GM23338 (cell line): ENCODE results near the gene CLSTN2. TPM values are rescaled to one million over a fixed set of nuclear protein-coding genes. Genes with fewer than 3 reads are reported as not detected.

Experiments
- ATAC-seq: fragments of 200-7000 bp; cut with Tn5 transposase; 3 replicates; pipeline ENCODE4 v1.9.1; 2020
- DNase-seq: peaks from one replicate; pipeline ENCODE4 v3.0.0-alpha.2; 2015; ENCODE audit warnings: low spot score
- H2AFZ ChIP-seq: fragments of 200-600 bp; sonication (generic); 2 replicates; pipeline ENCODE4 v1.8.0; 2016; ENCODE audit warnings: antibody characterized with exemption, mild to moderate bottlenecking, moderate library complexity
- H3F3A ChIP-seq: fragments of 200-600 bp; sonication (generic); replicated peaks from 2 replicates; pipeline ENCODE4 v1.8.0; 2017; ENCODE audit warnings: antibody characterized with exemption, mixed run types, low read depth
- H3K27ac ChIP-seq: fragments of 200-600 bp; sonication (generic); 2 replicates; pipeline ENCODE4 v1.6.1; 2016; ENCODE audit warnings: low read depth
- H3K27me3 ChIP-seq: fragments of 200-600 bp; sonication (generic); 2 replicates; pipeline ENCODE4 v1.8.0; 2016; ENCODE audit warnings: mild to moderate bottlenecking, mixed run types, moderate library complexity; ENCODE audit not compliant: insufficient read depth
- H3K36me3 ChIP-seq: fragments of 200-600 bp; sonication (generic); 2 replicates; pipeline ENCODE4 v1.8.0; 2016; ENCODE audit warnings: mild to moderate bottlenecking; ENCODE audit not compliant: insufficient read depth
- H3K4me1 ChIP-seq: fragments of 200-600 bp; sonication (generic); 2 replicates; pipeline ENCODE4 v1.8.0; 2016; ENCODE audit warnings: mild to moderate bottlenecking, moderate library complexity; ENCODE audit not compliant: insufficient read depth
- H3K4me2 ChIP-seq: fragments of 200-600 bp; sonication (generic); 2 replicates; pipeline ENCODE4 v1.7.1; 2017; ENCODE audit warnings: mixed run types
- H3K4me3 ChIP-seq: fragments of 200-600 bp; sonication (generic); 2 replicates; pipeline ENCODE4 v1.6.1; 2016; ENCODE audit warnings: mixed run types
- H3K79me2 ChIP-seq: fragments of 200-600 bp; sonication (generic); replicated peaks from 2 replicates; pipeline ENCODE4 v1.8.0; 2017; ENCODE audit warnings: mild to moderate bottlenecking; ENCODE audit not compliant: insufficient read depth
- H3K9me2 ChIP-seq: fragments of 200-600 bp; sonication (generic); 2 replicates; pipeline ENCODE4 v1.8.0; 2017; ENCODE audit not compliant: insufficient read depth
- H4K20me1 ChIP-seq: fragments of 200-600 bp; sonication (generic); replicated peaks from 2 replicates; pipeline ENCODE4 v1.8.0; 2017; ENCODE audit warnings: mild to moderate bottlenecking; ENCODE audit not compliant: insufficient read depth
- H3K27ac Mint-ChIP-seq: 2 replicates; pipeline ENCODE4 v1.8.0; 2020; ENCODE audit warnings: inconsistent platforms, mild to moderate bottlenecking, moderate library complexity, mixed read lengths
- H3K27me3 Mint-ChIP-seq: 3 replicates; pipeline ENCODE4 v1.8.0; 2022; ENCODE audit warnings: low read depth, mild to moderate bottlenecking, moderate library complexity, mixed read lengths, inconsistent platforms; ENCODE audit not compliant: insufficient read depth, poor library complexity
- H3K36me3 Mint-ChIP-seq: 3 replicates; pipeline ENCODE4 v1.8.0; 2021; ENCODE audit warnings: low read depth, mild to moderate bottlenecking, inconsistent platforms, moderate library complexity, mixed read lengths
- H3K4me1 Mint-ChIP-seq: 3 replicates; pipeline ENCODE4 v1.8.0; 2020; ENCODE audit warnings: mild to moderate bottlenecking, inconsistent platforms, mixed read lengths
- H3K4me3 Mint-ChIP-seq: 3 replicates; pipeline ENCODE4 v1.8.0; 2021; ENCODE audit warnings: moderate library complexity, mild to moderate bottlenecking, inconsistent platforms, mixed read lengths
- H3K9me3 Mint-ChIP-seq: 3 replicates; pipeline ENCODE4 v1.8.0; 2020; ENCODE audit warnings: moderate library complexity, mild to moderate bottlenecking, inconsistent platforms, mixed read lengths
- CREB1 ChIP-seq: fragments of 250-450 bp; sonication (Bioruptor Pico); IDR thresholded peaks from 2 replicates; pipeline ENCODE4 v1.5.0; 2020; ENCODE audit warnings: low read depth, mild to moderate bottlenecking, moderate library complexity
- EZH2 ChIP-seq: fragments of 200-600 bp; sonication (generic); IDR thresholded peaks from one replicate; pipeline ENCODE4 v1.8.0; 2017; ENCODE audit warnings: antibody characterized with exemption, mild to moderate bottlenecking, low read depth; ENCODE audit not compliant: unreplicated experiment
- EZH2phosphoT487 ChIP-seq: fragments of 200-600 bp; sonication (generic); IDR thresholded peaks from one replicate; pipeline ENCODE4 v1.8.1; 2018; ENCODE audit warnings: antibody characterized with exemption; ENCODE audit not compliant: unreplicated experiment
- JUNB ChIP-seq: IDR thresholded peaks from one replicate; pipeline ENCODE4 v1.6.1; 2016; ENCODE audit warnings: antibody characterized with exemption; ENCODE audit not compliant: unreplicated experiment
- NANOG ChIP-seq: IDR thresholded peaks from 2 replicates; pipeline ENCODE4 v1.6.1; 2016; ENCODE audit warnings: antibody characterized with exemption, borderline replicate concordance
- POLR2AphosphoS5 ChIP-seq: IDR thresholded peaks from 2 replicates; pipeline ENCODE4 v1.6.1; 2016; ENCODE audit warnings: antibody characterized with exemption, low read depth
- STAT1 ChIP-seq: IDR thresholded peaks from one replicate; pipeline ENCODE4 v1.6.1; 2016; ENCODE audit warnings: antibody characterized with exemption; ENCODE audit not compliant: unreplicated experiment
- ZNF114 ChIP-seq: fragments of 250-450 bp; sonication (Bioruptor Pico); IDR thresholded peaks from 2 replicates; pipeline ENCODE4 v1.5.0; 2020; ENCODE audit warnings: mild to moderate bottlenecking, moderate library complexity
- ZNF331 ChIP-seq: fragments of 250-450 bp; sonication (Bioruptor Pico); IDR thresholded peaks from 2 replicates; pipeline ENCODE4 v1.5.0; 2020; ENCODE audit warnings: low read depth, mild to moderate bottlenecking, moderate library complexity
- polyA plus RNA-seq: library from polyadenylated mRNA; unstranded; fragments of >200 nt; fragmentation: Nextera tagmentation; extraction: Ambion mirVana; gene quantifications from 2 replicates; pipeline ENCODE4 v1.2.1, GENCODE V29; 2016
- total RNA-seq: library from RNA; depleted of rRNA; stranded (reverse); fragments of >200 nt; shearing (Covaris generic); gene quantifications from 2 replicates; pipeline ENCODE4 v1.2.3, GENCODE V29; 2014
- TF ChIP-seq, protein P1 (sequence below): IDR thresholded peaks from one replicate; pipeline ENCODE4 v1.6.1; 2018; ENCODE audit warnings: antibody characterized with exemption; ENCODE audit not compliant: unreplicated experiment
- TF ChIP-seq, protein P2 (sequence below), 2 experiments: fragments of 200-600 bp in 1 of 2; sonication (generic) in 1 of 2; conservative IDR thresholded peaks; 2 replicates each; pipeline versions ENCODE4 v1.5.1 to v1.6.1; 2016 to 2017; ENCODE audit warnings: antibody characterized with exemption in 2 of 2, low read depth in 2 of 2, mild to moderate bottlenecking in 2 of 2, moderate library complexity in 1 of 2
- TF ChIP-seq, protein P3 (sequence below): IDR thresholded peaks from 2 replicates; pipeline ENCODE4 v1.6.1; 2016; ENCODE audit warnings: antibody characterized with exemption
- TF ChIP-seq, protein P4 (sequence below): fragments of 250-450 bp; sonication (Bioruptor Pico); IDR thresholded peaks from 2 replicates; pipeline ENCODE4 v1.5.0; 2020; ENCODE audit warnings: mild to moderate bottlenecking, moderate library complexity

Gene CLSTN2
- total and polyA plus RNA-seq, 2 experiments from 2014 or later = 0.11 to 0.83 TPM

DNA sequence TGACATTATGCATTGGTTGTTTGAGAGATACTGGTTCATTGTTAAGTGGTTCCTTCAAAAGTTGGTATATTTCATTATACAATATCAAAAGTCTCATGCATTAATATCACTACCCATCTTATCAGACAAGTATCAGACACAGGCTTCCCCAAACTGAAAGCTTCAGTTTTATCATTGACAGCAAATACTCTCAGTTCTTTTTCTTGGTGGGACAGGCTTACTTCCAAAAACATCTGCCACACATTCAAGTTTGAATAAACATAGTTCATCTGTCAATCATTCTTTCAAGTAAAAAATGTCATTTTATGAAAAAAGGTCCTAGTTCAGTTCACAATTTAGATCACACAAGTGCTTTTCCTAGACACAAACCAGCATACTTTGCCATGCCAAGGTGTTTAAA lies 462.9 kb downstream of the CLSTN2 start:
- H3K4me1 ChIP-seq = peaks cover 3% of the 10 kb centered on the region; the same call in 1 of the 2 replicates
- no peaks in the 10 kb centered on the region for H3K79me2 ChIP-seq
- peaks cover 9% of the 10 kb centered on the region; the same call in 1 of the 2 replicates for H3K9me2 ChIP-seq
- H3K4me3 Mint-ChIP-seq = no peak overlapping the region
- H3K36me3 ChIP-seq = no peaks in the 10 kb centered on the region
- DNase-seq (no peak), ATAC-seq (no peak)
- H3K9me3 Mint-ChIP-seq = no peaks in the 10 kb centered on the region
- H4K20me1 ChIP-seq = no peaks in the 10 kb centered on the region
- no peak overlapping the region for H3K27ac Mint-ChIP-seq
- H3K4me3 ChIP-seq = no peak overlapping the region
- no peaks in the 10 kb centered on the region for H3K27me3 ChIP-seq
- H3K27me3 Mint-ChIP-seq = no peaks in the 10 kb centered on the region
- TF ChIP-seq EZH2 (no peak), STAT1 (no peak), NANOG (no peak), JUNB (no peak), EZH2phosphoT487 (no peak), CREB1 (no peak), ZNF114 (CRISPR knock-in tag) (no peak), ZNF331 (CRISPR knock-in tag) (no peak), POLR2AphosphoS5 (no peak)
- TF ChIP-seq, protein P1, sequence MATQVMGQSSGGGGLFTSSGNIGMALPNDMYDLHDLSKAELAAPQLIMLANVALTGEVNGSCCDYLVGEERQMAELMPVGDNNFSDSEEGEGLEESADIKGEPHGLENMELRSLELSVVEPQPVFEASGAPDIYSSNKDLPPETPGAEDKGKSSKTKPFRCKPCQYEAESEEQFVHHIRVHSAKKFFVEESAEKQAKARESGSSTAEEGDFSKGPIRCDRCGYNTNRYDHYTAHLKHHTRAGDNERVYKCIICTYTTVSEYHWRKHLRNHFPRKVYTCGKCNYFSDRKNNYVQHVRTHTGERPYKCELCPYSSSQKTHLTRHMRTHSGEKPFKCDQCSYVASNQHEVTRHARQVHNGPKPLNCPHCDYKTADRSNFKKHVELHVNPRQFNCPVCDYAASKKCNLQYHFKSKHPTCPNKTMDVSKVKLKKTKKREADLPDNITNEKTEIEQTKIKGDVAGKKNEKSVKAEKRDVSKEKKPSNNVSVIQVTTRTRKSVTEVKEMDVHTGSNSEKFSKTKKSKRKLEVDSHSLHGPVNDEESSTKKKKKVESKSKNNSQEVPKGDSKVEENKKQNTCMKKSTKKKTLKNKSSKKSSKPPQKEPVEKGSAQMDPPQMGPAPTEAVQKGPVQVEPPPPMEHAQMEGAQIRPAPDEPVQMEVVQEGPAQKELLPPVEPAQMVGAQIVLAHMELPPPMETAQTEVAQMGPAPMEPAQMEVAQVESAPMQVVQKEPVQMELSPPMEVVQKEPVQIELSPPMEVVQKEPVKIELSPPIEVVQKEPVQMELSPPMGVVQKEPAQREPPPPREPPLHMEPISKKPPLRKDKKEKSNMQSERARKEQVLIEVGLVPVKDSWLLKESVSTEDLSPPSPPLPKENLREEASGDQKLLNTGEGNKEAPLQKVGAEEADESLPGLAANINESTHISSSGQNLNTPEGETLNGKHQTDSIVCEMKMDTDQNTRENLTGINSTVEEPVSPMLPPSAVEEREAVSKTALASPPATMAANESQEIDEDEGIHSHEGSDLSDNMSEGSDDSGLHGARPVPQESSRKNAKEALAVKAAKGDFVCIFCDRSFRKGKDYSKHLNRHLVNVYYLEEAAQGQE = no peak
- TF ChIP-seq, protein P2, sequence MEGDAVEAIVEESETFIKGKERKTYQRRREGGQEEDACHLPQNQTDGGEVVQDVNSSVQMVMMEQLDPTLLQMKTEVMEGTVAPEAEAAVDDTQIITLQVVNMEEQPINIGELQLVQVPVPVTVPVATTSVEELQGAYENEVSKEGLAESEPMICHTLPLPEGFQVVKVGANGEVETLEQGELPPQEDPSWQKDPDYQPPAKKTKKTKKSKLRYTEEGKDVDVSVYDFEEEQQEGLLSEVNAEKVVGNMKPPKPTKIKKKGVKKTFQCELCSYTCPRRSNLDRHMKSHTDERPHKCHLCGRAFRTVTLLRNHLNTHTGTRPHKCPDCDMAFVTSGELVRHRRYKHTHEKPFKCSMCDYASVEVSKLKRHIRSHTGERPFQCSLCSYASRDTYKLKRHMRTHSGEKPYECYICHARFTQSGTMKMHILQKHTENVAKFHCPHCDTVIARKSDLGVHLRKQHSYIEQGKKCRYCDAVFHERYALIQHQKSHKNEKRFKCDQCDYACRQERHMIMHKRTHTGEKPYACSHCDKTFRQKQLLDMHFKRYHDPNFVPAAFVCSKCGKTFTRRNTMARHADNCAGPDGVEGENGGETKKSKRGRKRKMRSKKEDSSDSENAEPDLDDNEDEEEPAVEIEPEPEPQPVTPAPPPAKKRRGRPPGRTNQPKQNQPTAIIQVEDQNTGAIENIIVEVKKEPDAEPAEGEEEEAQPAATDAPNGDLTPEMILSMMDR (conservative IDR thresholded peaks at IDR 0.05; ENCODE audit: low read depth in 2 of 2) = no peak
- TF ChIP-seq, protein P3, sequence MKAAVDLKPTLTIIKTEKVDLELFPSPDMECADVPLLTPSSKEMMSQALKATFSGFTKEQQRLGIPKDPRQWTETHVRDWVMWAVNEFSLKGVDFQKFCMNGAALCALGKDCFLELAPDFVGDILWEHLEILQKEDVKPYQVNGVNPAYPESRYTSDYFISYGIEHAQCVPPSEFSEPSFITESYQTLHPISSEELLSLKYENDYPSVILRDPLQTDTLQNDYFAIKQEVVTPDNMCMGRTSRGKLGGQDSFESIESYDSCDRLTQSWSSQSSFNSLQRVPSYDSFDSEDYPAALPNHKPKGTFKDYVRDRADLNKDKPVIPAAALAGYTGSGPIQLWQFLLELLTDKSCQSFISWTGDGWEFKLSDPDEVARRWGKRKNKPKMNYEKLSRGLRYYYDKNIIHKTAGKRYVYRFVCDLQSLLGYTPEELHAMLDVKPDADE = no peak
- TF ChIP-seq, protein P4, sequence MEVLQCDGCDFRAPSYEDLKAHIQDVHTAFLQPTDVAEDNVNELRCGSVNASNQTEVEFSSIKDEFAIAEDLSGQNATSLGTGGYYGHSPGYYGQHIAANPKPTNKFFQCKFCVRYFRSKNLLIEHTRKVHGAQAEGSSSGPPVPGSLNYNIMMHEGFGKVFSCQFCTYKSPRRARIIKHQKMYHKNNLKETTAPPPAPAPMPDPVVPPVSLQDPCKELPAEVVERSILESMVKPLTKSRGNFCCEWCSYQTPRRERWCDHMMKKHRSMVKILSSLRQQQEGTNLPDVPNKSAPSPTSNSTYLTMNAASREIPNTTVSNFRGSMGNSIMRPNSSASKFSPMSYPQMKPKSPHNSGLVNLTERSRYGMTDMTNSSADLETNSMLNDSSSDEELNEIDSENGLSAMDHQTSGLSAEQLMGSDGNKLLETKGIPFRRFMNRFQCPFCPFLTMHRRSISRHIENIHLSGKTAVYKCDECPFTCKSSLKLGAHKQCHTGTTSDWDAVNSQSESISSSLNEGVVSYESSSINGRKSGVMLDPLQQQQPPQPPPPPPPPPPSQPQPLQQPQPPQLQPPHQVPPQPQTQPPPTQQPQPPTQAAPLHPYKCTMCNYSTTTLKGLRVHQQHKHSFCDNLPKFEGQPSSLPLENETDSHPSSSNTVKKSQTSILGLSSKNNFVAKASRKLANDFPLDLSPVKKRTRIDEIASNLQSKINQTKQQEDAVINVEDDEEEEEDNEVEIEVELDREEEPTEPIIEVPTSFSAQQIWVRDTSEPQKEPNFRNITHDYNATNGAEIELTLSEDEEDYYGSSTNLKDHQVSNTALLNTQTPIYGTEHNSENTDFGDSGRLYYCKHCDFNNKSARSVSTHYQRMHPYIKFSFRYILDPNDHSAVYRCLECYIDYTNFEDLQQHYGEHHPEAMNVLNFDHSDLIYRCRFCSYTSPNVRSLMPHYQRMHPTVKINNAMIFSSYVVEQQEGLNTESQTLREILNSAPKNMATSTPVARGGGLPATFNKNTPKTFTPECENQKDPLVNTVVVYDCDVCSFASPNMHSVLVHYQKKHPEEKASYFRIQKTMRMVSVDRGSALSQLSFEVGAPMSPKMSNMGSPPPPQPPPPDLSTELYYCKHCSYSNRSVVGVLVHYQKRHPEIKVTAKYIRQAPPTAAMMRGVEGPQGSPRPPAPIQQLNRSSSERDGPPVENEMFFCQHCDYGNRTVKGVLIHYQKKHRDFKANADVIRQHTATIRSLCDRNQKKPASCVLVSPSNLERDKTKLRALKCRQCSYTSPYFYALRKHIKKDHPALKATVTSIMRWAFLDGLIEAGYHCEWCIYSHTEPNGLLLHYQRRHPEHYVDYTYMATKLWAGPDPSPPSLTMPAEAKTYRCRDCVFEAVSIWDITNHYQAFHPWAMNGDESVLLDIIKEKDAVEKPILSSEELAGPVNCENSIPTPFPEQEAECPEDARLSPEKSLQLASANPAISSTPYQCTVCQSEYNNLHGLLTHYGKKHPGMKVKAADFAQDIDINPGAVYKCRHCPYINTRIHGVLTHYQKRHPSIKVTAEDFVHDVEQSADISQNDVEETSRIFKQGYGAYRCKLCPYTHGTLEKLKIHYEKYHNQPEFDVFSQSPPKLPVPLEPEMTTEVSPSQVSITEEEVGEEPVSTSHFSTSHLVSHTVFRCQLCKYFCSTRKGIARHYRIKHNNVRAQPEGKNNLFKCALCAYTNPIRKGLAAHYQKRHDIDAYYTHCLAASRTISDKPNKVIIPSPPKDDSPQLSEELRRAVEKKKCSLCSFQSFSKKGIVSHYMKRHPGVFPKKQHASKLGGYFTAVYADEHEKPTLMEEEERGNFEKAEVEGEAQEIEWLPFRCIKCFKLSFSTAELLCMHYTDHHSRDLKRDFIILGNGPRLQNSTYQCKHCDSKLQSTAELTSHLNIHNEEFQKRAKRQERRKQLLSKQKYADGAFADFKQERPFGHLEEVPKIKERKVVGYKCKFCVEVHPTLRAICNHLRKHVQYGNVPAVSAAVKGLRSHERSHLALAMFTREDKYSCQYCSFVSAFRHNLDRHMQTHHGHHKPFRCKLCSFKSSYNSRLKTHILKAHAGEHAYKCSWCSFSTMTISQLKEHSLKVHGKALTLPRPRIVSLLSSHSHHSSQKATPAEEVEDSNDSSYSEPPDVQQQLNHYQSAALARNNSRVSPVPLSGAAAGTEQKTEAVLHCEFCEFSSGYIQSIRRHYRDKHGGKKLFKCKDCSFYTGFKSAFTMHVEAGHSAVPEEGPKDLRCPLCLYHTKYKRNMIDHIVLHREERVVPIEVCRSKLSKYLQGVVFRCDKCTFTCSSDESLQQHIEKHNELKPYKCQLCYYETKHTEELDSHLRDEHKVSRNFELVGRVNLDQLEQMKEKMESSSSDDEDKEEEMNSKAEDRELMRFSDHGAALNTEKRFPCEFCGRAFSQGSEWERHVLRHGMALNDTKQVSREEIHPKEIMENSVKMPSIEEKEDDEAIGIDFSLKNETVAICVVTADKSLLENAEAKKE = no peak
- no peaks in the 10 kb centered on the region for H3K36me3 Mint-ChIP-seq
- no peak overlapping the region for H3K27ac ChIP-seq
- H3K4me2 ChIP-seq = no peak overlapping the region
- no peak overlapping the region for H2AFZ ChIP-seq
- H3K4me1 Mint-ChIP-seq = peaks cover 6% of the 10 kb centered on the region; the same call in 2 of the 3 replicates
- no peaks in the 10 kb centered on the region for H3F3A ChIP-seq
